Stimulated activated effector memory CD8-positive, alpha-beta T cell treated with anti-CD3 and anti-CD28 coated beads, Interleukin-12 subunit alpha, Interleukin-12 subunit beta, amount 100 ng/mL, for 72 hours (primary cell): Measurements from ENCODE around the gene MEGF11.

Experiments used
- ATAC-seq: fragments of 150-1000 bp; cut with Tn5 transposase; 2 replicates; pipeline ENCODE4 v1.10.0; 2021
- DNase-seq, 2 donors: peaks; one replicate each; pipeline ENCODE4 v3.0.0; 2021 to 2022; ENCODE audit warnings: low spot score in 2 of 2
- H3K27ac Mint-ChIP-seq: one replicate; pipeline ENCODE4 v1.8.0; 2022; ENCODE audit warnings: mild to moderate bottlenecking, mixed read lengths
- H3K36me3 Mint-ChIP-seq: one replicate; pipeline ENCODE4 v1.8.0; 2022; ENCODE audit warnings: mild to moderate bottlenecking, mixed read lengths
- H3K4me1 Mint-ChIP-seq: one replicate; pipeline ENCODE4 v1.8.0; 2022; ENCODE audit warnings: mixed read lengths
- H3K4me3 Mint-ChIP-seq: one replicate; pipeline ENCODE4 v1.8.0; 2022; ENCODE audit warnings: mild to moderate bottlenecking, mixed read lengths
- H3K9me3 Mint-ChIP-seq: one replicate; pipeline ENCODE4 v1.8.0; 2022; ENCODE audit warnings: mixed read lengths

Gene MEGF11

GRCh38 chr15:66102563-66103292, 150.8 kb downstream of the MEGF11 start:
- no peaks in the 10 kb centered on the region for H3K36me3 Mint-ChIP-seq
- DNase-seq (no peak), ATAC-seq (no peak)
- H3K9me3 Mint-ChIP-seq: no peaks in the 10 kb centered on the region
- no peak overlapping the region for H3K4me3 Mint-ChIP-seq
- no peak overlapping the region for H3K27ac Mint-ChIP-seq
- peaks cover 5% of the 10 kb centered on the region for H3K4me1 Mint-ChIP-seq

- Mint-ChIP-seq H3K4me1 (peaks cover 5% of the 10 kb centered on the region), H3K36me3 (no peaks in the 10 kb centered on the region), H3K27ac (no peak overlapping the region), H3K4me3 (no peak overlapping the region), H3K9me3 (no peaks in the 10 kb centered on the region)
- ATAC-seq: no peak
- no peak for DNase-seq
These were observed 151.7 kb downstream of the MEGF11 start for GRCh38 chr15:66101715-66102395.

- H3K4me3 Mint-ChIP-seq: no peak overlapping the region
- H3K36me3 Mint-ChIP-seq: no peaks in the 10 kb centered on the region
- no peak for ATAC-seq
- H3K4me1 Mint-ChIP-seq: peaks cover 5% of the 10 kb centered on the region
- no peak overlapping the region for H3K27ac Mint-ChIP-seq
- no peaks in the 10 kb centered on the region for H3K9me3 Mint-ChIP-seq
- DNase-seq: no peak
These were observed 152.8 kb downstream of the MEGF11 start for GRCh38 chr15:66100761-66101160.

- no peak overlapping the region for H3K27ac Mint-ChIP-seq
- DNase-seq (no peak), ATAC-seq (no peak)
- no peaks in the 10 kb centered on the region for H3K36me3 Mint-ChIP-seq
- H3K4me3 Mint-ChIP-seq: no peak overlapping the region
- peaks cover 5% of the 10 kb centered on the region for H3K4me1 Mint-ChIP-seq
- no peaks in the 10 kb centered on the region for H3K9me3 Mint-ChIP-seq
These were observed 153.4 kb downstream of the MEGF11 start for GRCh38 chr15:66099950-66100671.

- Mint-ChIP-seq H3K4me3 (no peak overlapping the region), H3K4me1 (peaks cover 5% of the 10 kb centered on the region), H3K27ac (no peak overlapping the region), H3K36me3 (no peaks in the 10 kb centered on the region), H3K9me3 (no peaks in the 10 kb centered on the region)
- ATAC-seq: no peak
- no peak for DNase-seq
These were observed 155.6 kb downstream of the MEGF11 start for GRCh38 chr15:66098022-66098363.

- no peak overlapping the region for H3K4me3 Mint-ChIP-seq
- H3K9me3 Mint-ChIP-seq: no peaks in the 10 kb centered on the region
- DNase-seq (no peak), ATAC-seq (peak; percentile 25)
- no peaks in the 10 kb centered on the region for H3K36me3 Mint-ChIP-seq
- H3K4me1 Mint-ChIP-seq: peaks cover 5% of the 10 kb centered on the region
- H3K27ac Mint-ChIP-seq: no peak overlapping the region
These were observed 156.2 kb downstream of the MEGF11 start for GRCh38 chr15:66097151-66098021.

- no peaks in the 10 kb centered on the region for H3K36me3 Mint-ChIP-seq
- peaks cover 5% of the 10 kb centered on the region for H3K4me1 Mint-ChIP-seq
- ATAC-seq (peak; percentile 11), DNase-seq (no peak)
- no peaks in the 10 kb centered on the region for H3K9me3 Mint-ChIP-seq
- no peak overlapping the region for H3K27ac Mint-ChIP-seq
- no peak overlapping the region for H3K4me3 Mint-ChIP-seq
These were observed 156.9 kb downstream of the MEGF11 start for GRCh38 chr15:66096688-66097058.

- DNase-seq (no peak), ATAC-seq (peak; percentile 9)
- peaks cover under 1% of the 10 kb centered on the region for H3K4me1 Mint-ChIP-seq
- no peak overlapping the region for H3K4me3 Mint-ChIP-seq
- H3K9me3 Mint-ChIP-seq: no peaks in the 10 kb centered on the region
- H3K36me3 Mint-ChIP-seq: no peaks in the 10 kb centered on the region
- no peak overlapping the region for H3K27ac Mint-ChIP-seq
These were observed 157.5 kb downstream of the MEGF11 start for GRCh38 chr15:66095871-66096687.

GRCh38 chr15:66094331-66094730, 159.2 kb downstream of the MEGF11 start:
- no peaks in the 10 kb centered on the region for H3K4me1 Mint-ChIP-seq
- ATAC-seq: no peak
- no peak overlapping the region for H3K27ac Mint-ChIP-seq
- no peak for DNase-seq
- H3K36me3 Mint-ChIP-seq: no peaks in the 10 kb centered on the region
- no peaks in the 10 kb centered on the region for H3K9me3 Mint-ChIP-seq
- no peak overlapping the region for H3K4me3 Mint-ChIP-seq

GRCh38 chr15:66092053-66093016, 161.2 kb downstream of the MEGF11 start:
- Mint-ChIP-seq H3K4me1 (no peaks in the 10 kb centered on the region), H3K27ac (no peak overlapping the region), H3K9me3 (no peaks in the 10 kb centered on the region), H3K36me3 (no peaks in the 10 kb centered on the region), H3K4me3 (no peak overlapping the region)
- DNase-seq: no peak
- ATAC-seq: no peak

GRCh38 chr15:66089509-66089908, 164.0 kb downstream of the MEGF11 start:
- Mint-ChIP-seq H3K9me3 (peaks cover under 1% of the 10 kb centered on the region), H3K4me3 (no peak overlapping the region), H3K4me1 (no peaks in the 10 kb centered on the region), H3K27ac (no peak overlapping the region), H3K36me3 (no peaks in the 10 kb centered on the region)
- no peak for ATAC-seq
- no peak for DNase-seq

- DNase-seq: no peak
- no peaks in the 10 kb centered on the region for H3K4me1 Mint-ChIP-seq
- H3K27ac Mint-ChIP-seq: no peak overlapping the region
- no peak overlapping the region for H3K4me3 Mint-ChIP-seq
- peaks cover 5% of the 10 kb centered on the region for H3K9me3 Mint-ChIP-seq
- ATAC-seq: no peak
- no peaks in the 10 kb centered on the region for H3K36me3 Mint-ChIP-seq
These were observed 164.5 kb downstream of the MEGF11 start for GRCh38 chr15:66089049-66089448.

- H3K4me3 Mint-ChIP-seq: no peak overlapping the region
- DNase-seq: peak in 1 of 2 donors; percentile 59
- ATAC-seq: no peak
- H3K27ac Mint-ChIP-seq: no peak overlapping the region
- H3K9me3 Mint-ChIP-seq: peaks cover 5% of the 10 kb centered on the region
- no peaks in the 10 kb centered on the region for H3K36me3 Mint-ChIP-seq
- no peaks in the 10 kb centered on the region for H3K4me1 Mint-ChIP-seq
These were observed 168.4 kb downstream of the MEGF11 start for GRCh38 chr15:66085128-66085527.

GRCh38 chr15:66084704-66085103, 168.8 kb downstream of the MEGF11 start:
- no peak for DNase-seq
- no peak for ATAC-seq
- Mint-ChIP-seq H3K9me3 (peaks cover 5% of the 10 kb centered on the region), H3K27ac (no peak overlapping the region), H3K4me3 (no peak overlapping the region), H3K36me3 (no peaks in the 10 kb centered on the region), H3K4me1 (no peaks in the 10 kb centered on the region)
